GM12878 (cell line): ENCODE data around the gene ELAVL4. TPM values are rescaled to one million over a fixed set of nuclear protein-coding genes. Genes with fewer than 3 reads are reported as not detected.

Source experiments
- polyA plus RNA-seq, 11 experiments: library from polyadenylated mRNA; depleted of rRNA in 4 of 11; unstranded in 6 of 11; stranded (reverse) in 5 of 11; fragments of >200 nt; fragmentation: Nextera tagmentation in 4 of 11; fragmentation: Illumina TruSeq in 1 of 11; extraction: Ambion mirVana in 4 of 11; extraction: Trizol in 1 of 11; gene quantifications; 1 replicate in 1 of 11; 2 replicates in 10 of 11; pipeline versions ENCODE4 v1.2.1 to v1.2.3, GENCODE V29; 2011 to 2016; ENCODE audit warnings: inconsistent platforms in 2 of 11, missing spikeins in 2 of 11, low read depth in 1 of 11
- total RNA-seq, 4 experiments: library from RNA; depleted of rRNA in 3 of 4; stranded (reverse); fragments of >200 nt in 3 of 4; fragmentation: Illumina TruSeq in 1 of 4; extraction: Trizol in 1 of 4; gene quantifications; 2 replicates each; pipeline versions ENCODE4 v1.2.1 to v1.2.3, GENCODE V29; 2013 to 2021

The ELAVL4 gene
- total and polyA plus RNA-seq, 10 of the 15 experiments (the other 5 are each of a cell fraction or from before 2014, with no cell fraction given) = 0.10 to 0.53 (median 0.17) TPM; not detected in 6

Other genes starting within 250 kb of the ELAVL4 start
- gene AGBL4, start 85.0 kb upstream of the ELAVL4 start, total RNA-seq (2014; rRNA removed) = not detected in 2 replicates
- not detected in 2 replicates for gene AGBL4, start 85.0 kb upstream of the ELAVL4 start, total RNA-seq (2014; rRNA removed; fragmentation: Illumina TruSeq; extraction: Trizol)
- not detected in 2 replicates for gene AGBL4, start 85.0 kb upstream of the ELAVL4 start, total RNA-seq (2021)
- gene AGBL4, start 85.0 kb upstream of the ELAVL4 start, polyA plus RNA-seq (2011; rRNA removed) = 0.10 and 0.31 TPM in 2 replicates
- gene AGBL4, start 85.0 kb upstream of the ELAVL4 start, polyA plus RNA-seq (2014; fragmentation: Illumina TruSeq; extraction: Trizol) = not detected in 2 replicates
- not detected for gene AGBL4, start 85.0 kb upstream of the ELAVL4 start, polyA plus RNA-seq (2014; fragmentation: Nextera tagmentation; extraction: Ambion mirVana)
- not detected in 2 replicates for gene AGBL4, start 85.0 kb upstream of the ELAVL4 start, polyA plus RNA-seq (2014; rRNA removed)
- gene AGBL4, start 85.0 kb upstream of the ELAVL4 start, polyA plus RNA-seq (2016; fragmentation: Nextera tagmentation; extraction: Ambion mirVana) = not detected